Astrocyte (in vitro differentiated cells and primary cell): ENCODE results near the gene ARMC9. TPM values are rescaled to one million over a fixed set of nuclear protein-coding genes. Genes with fewer than 3 reads are reported as not detected.

ENCODE experiments used
- DNase-seq: peaks from one replicate; pipeline ENCODE4 v3.0.0-alpha.2; 2010; ENCODE audit warnings: low read depth
- FAIRE-seq: peaks from 2 replicates; lab custom pipeline; 2011; peaks lifted over from hg19 to GRCh38; lab: Jason Lieb, UNC
- H2AFZ ChIP-seq: 2 replicates; pipeline ENCODE4 v1.6.0; 2012; ENCODE audit warnings: low read depth, low read length, inconsistent platforms
- H3K27ac ChIP-seq: 2 replicates; pipeline ENCODE4 v1.5.1; 2011; ENCODE audit warnings: low read depth, low read length, inconsistent platforms
- H3K27me3 ChIP-seq: 2 replicates; pipeline ENCODE4 v1.6.0; 2011; ENCODE audit warnings: low read length, inconsistent platforms; ENCODE audit not compliant: insufficient read depth
- H3K36me3 ChIP-seq: 2 replicates; pipeline ENCODE4 v1.5.1; 2011; ENCODE audit warnings: low read length, inconsistent platforms; ENCODE audit not compliant: insufficient read depth
- H3K4me1 ChIP-seq: 2 replicates; pipeline ENCODE4 v1.5.1; 2011; ENCODE audit warnings: low read length, inconsistent platforms; ENCODE audit not compliant: insufficient read depth
- H3K4me2 ChIP-seq: 2 replicates; pipeline ENCODE4 v1.6.0; 2012; ENCODE audit warnings: low read length, inconsistent platforms
- H3K4me3 ChIP-seq: 2 replicates; pipeline ENCODE4 v1.5.1; 2011; ENCODE audit warnings: low read depth, mild to moderate bottlenecking, low read length, inconsistent platforms; ENCODE audit not compliant: insufficient read depth
- H3K79me2 ChIP-seq: 2 replicates; pipeline ENCODE4 v1.6.0; 2012; ENCODE audit warnings: mild to moderate bottlenecking, low read length, inconsistent platforms; ENCODE audit not compliant: insufficient read depth
- H3K9ac ChIP-seq: 2 replicates; pipeline ENCODE4 v1.6.0; 2012; ENCODE audit warnings: mild to moderate bottlenecking, low read length, inconsistent platforms
- H3K9me3 ChIP-seq: 2 replicates; pipeline ENCODE4 v1.5.1; 2012; ENCODE audit warnings: low read depth, mild to moderate bottlenecking, low read length, inconsistent platforms; ENCODE audit not compliant: insufficient read depth
- H4K20me1 ChIP-seq: 2 replicates; pipeline ENCODE4 v1.6.0; 2012; ENCODE audit warnings: low read length, inconsistent platforms; ENCODE audit not compliant: insufficient read depth
- H3K27ac Mint-ChIP-seq: one replicate; pipeline ENCODE4 v1.8.0; 2021; ENCODE audit warnings: mild to moderate bottlenecking, mixed read lengths; ENCODE audit not compliant: unreplicated experiment
- H3K27me3 Mint-ChIP-seq: one replicate; pipeline ENCODE4 v1.8.0; 2021; ENCODE audit warnings: low read depth, mixed read lengths; ENCODE audit not compliant: unreplicated experiment
- H3K36me3 Mint-ChIP-seq: one replicate; pipeline ENCODE4 v1.8.0; 2021; ENCODE audit warnings: low read depth, mixed read lengths; ENCODE audit not compliant: unreplicated experiment
- H3K4me1 Mint-ChIP-seq: one replicate; pipeline ENCODE4 v1.8.0; 2021; ENCODE audit warnings: low read depth, mixed read lengths; ENCODE audit not compliant: unreplicated experiment
- H3K4me3 Mint-ChIP-seq: one replicate; pipeline ENCODE4 v1.8.0; 2021; ENCODE audit warnings: mild to moderate bottlenecking, moderate library complexity, mixed read lengths; ENCODE audit not compliant: unreplicated experiment
- H3K9me3 Mint-ChIP-seq: one replicate; pipeline ENCODE4 v1.8.0; 2021; ENCODE audit warnings: mild to moderate bottlenecking, mixed read lengths; ENCODE audit not compliant: unreplicated experiment
- CTCF ChIP-seq: IDR thresholded peaks from 2 replicates; pipeline ENCODE4 v1.5.1; 2011; ENCODE audit warnings: low read depth, mild to moderate bottlenecking, inconsistent platforms, low read length, moderate library complexity; ENCODE audit not compliant: insufficient read depth
- EZH2 ChIP-seq: IDR thresholded peaks from 2 replicates; pipeline ENCODE4 v1.6.1; 2012; ENCODE audit warnings: mild to moderate bottlenecking, low read length, inconsistent platforms; ENCODE audit not compliant: insufficient read depth
- total RNA-seq: library from RNA; stranded (reverse); gene quantifications from 2 replicates; pipeline ENCODE4 v1.2.1, GENCODE V29; 2021

The ARMC9 gene
- total RNA-seq, 1 donor from 2014 or later, result 52.4 TPM

- Histone ChIP-seq H3K9me3 (no peaks in the 10 kb centered on the region), H3K9ac (no peak overlapping the region), H2AFZ (peak overlapping the region; percentile 68), H3K4me3 (no peak overlapping the region), H3K79me2 (no peaks in the 10 kb centered on the region), H3K4me2 (peak overlapping the region; percentile 19), H3K27me3 (no peaks in the 10 kb centered on the region), H3K36me3 (no peaks in the 10 kb centered on the region), H4K20me1 (no peaks in the 10 kb centered on the region), H3K27ac (peak overlapping the region; percentile 5), H3K4me1 (peaks cover 17% of the 10 kb centered on the region)
- FAIRE-seq, result peak; percentile 5
- Mint-ChIP-seq H3K4me1 (peaks cover 11% of the 10 kb centered on the region), H3K36me3 (no peaks in the 10 kb centered on the region), H3K27me3 (peaks cover 10% of the 10 kb centered on the region), H3K9me3 (peaks cover 2% of the 10 kb centered on the region), H3K4me3 (no peak overlapping the region), H3K27ac (peak overlapping the region; percentile 59)
- peak; percentile 63 for DNase-seq
- TF ChIP-seq EZH2 (no peak), CTCF (peak; percentile 70)
Measured at GRCh38 chr2:231191896-231192872, 6.2 kb upstream of the ARMC9 start.

- H3K4me1 Mint-ChIP-seq, result peaks cover 14% of the 10 kb centered on the region
- H3K4me3 Mint-ChIP-seq, result no peak overlapping the region
Measured at GRCh38 chr2:231193216-231193615, 5.2 kb upstream of the ARMC9 start.

More at GRCh38 chr2:231193216-231193615, 5.2 kb upstream of the ARMC9 start:
- Histone ChIP-seq H3K36me3 (no peaks in the 10 kb centered on the region), H3K27me3 (no peaks in the 10 kb centered on the region), H3K4me3 (no peak overlapping the region), H3K4me2 (no peak overlapping the region), H3K9me3 (no peaks in the 10 kb centered on the region), H3K4me1 (peaks cover 21% of the 10 kb centered on the region), H3K9ac (no peak overlapping the region), H4K20me1 (no peaks in the 10 kb centered on the region), H3K27ac (no peak overlapping the region), H3K79me2 (no peaks in the 10 kb centered on the region), H2AFZ (no peak overlapping the region)
- TF ChIP-seq EZH2, result no peak
- no peak for TF ChIP-seq CTCF
- Mint-ChIP-seq H3K27ac (no peak overlapping the region), H3K9me3 (peaks cover 2% of the 10 kb centered on the region), H3K36me3 (no peaks in the 10 kb centered on the region), H3K27me3 (peaks cover 10% of the 10 kb centered on the region)
- DNase-seq, result no peak
- no peak for FAIRE-seq
